HG03103 (cell line): ENCODE results near the gene JCHAIN.
"Not testable (repeated sequence)": the region's sequence is repeated elsewhere in the genome, so short reads cannot be mapped to it uniquely, and the experiment has no call there.

Experiments used
- ATAC-seq: cut with Tn5 transposase; IDR thresholded peaks from one replicate; pipeline ENCODE4 v1.9.1; 2021; ENCODE audit warnings: low read depth; ENCODE audit not compliant: unreplicated experiment

Gene JCHAIN

DNA sequence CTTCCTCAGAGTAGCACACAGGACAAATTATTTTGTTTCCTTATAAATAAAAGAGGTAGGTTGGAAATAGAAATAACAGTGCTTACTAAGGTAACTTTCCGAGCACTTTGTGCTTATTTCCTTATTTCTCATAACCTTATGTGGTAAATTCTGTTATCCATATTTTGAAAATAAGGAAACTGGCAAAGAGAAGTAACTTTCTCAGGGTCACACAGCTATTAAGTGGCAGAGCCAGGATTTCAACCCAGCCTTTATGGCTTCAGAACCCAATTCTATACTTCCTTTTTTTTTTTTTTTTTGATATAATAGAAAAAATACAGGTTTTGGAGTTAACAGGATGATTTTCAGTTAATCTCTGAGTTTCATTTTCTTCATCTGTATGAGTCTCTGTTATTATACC is 25.4 kb upstream of the JCHAIN start:
- no peak for ATAC-seq

DNA sequence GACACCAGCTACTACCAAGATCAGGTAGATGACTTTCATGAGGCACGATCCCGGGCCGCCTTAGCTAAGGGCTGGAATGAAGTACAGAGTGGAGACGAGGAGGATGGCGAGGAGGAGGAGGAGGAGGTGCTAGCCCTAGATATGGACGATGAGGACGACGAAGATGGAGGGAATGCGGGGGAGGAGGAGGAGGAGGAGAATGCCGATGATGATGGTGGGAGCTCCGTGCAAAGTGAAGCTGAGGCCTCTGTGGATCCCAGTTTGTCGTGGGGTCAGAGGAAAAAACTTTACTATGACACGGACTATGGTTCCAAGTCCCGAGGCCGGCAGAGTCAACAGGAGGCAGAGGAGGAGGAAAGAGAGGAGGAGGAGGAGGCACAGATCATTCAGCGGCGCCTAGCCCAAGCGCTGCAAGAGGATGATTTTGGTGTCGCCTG is 22.5 kb upstream of the JCHAIN start:
- ATAC-seq, result no peak

DNA sequence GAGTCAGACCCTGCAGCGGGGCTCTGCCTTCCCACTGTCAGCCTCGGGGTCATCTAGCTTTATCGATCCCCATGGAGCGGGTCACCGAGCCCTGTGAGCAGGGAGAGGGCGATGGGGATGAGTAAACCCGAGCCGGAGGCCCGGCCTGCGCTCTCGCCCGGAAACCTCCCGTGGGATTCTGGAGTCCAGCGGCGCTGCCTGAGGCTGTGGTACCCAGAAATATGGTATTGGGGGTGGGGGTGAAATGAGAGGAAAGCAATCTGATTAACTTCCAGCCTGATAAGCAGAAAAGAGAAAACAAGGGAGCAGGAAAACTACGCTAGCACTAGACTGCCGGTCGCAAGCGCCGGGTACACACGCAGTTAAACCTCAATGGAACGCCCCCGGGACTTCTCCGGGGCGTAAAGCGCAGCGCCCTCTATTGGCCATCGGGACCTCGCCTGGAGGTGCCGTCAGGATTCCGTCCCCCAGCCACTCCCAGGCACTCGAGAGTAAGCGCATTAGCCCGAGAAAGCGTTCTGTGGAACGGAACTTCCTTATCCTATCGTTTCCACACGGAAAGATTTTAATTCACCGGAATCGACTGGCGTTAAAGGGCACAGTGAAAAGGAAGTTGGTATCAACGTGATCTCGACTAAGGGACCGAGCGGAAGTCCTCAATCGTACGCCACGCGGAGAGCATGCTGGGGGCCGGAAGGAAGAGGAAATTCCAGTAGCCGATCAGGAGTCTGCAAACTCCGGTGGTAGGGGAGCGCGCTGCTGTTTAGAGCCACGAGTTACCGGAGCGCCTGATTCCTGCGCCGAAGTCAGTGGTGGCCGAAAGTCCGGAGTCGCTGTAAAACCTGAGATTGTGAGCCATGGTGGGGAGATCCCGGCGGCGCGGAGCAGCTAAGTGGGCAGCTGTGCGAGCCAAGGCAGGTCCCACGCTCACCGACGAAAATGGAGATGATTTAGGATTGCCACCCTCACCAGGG is 21.8 kb upstream of the JCHAIN start, which contains the start of gene UTP3:
Gene UTP3 (plus strand): TSS at position 712 of the 974 bp plus-strand sequence. CDS start 146 bp downstream, at position 858.
- peak; percentile 90 for ATAC-seq

DNA sequence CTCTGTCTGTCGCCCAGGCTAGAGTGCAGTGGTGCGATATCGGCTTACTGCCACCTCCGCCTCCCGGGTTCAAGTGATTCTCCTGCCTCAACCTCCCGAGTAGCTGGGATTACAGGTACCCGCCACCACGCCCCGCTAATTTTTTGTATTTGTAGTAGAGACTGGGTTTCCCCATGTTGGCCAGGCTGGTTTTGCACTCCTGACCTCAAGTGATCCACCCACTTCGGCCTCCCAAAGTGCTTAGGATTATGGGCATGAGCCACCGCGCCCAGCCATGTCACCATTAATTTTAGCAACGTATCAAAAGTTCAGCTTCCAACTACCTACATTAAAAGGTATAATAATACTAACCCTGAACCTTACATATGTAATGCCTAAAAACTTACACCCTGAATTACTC is 21.1 kb upstream of the JCHAIN start:
- no peak for ATAC-seq

DNA sequence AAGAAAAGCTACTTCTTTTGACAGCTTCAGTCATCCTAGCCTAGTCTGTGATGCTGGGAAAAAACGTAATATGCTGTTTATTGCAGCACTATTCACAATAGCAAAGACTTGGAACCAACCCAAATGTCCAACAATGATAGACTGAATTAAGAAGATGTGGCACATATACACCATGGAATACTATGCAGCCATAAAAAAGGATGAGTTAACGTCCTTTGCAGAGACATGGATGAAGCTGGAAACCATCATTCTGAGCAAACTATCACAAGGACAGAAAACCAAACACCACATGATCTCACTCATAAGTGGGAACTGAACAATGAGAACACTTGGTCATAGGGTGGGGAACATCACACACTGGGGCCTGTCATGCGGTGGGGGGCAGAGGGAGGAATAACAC is 15.8 kb upstream of the JCHAIN start:
- ATAC-seq, result not testable (repeated sequence)

DNA sequence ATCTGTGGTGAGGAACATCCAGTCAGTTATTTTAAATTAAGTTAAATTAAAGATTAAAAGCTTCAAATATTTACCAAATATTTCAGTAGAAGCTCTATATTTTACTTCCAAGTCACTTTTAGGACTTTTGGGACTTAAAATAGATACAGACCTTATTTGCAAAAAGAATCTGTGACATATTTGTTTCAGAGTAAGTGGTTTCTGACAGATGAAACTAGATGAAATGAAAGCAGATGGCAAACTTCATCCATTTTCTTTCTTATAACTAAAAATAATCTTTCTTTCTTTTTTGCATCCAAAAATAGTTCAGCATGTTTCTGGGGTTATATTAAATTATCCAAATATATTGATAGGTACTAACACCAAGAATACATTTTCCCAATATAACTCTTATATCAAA is 15.4 kb upstream of the JCHAIN start:
- no peak for ATAC-seq

DNA sequence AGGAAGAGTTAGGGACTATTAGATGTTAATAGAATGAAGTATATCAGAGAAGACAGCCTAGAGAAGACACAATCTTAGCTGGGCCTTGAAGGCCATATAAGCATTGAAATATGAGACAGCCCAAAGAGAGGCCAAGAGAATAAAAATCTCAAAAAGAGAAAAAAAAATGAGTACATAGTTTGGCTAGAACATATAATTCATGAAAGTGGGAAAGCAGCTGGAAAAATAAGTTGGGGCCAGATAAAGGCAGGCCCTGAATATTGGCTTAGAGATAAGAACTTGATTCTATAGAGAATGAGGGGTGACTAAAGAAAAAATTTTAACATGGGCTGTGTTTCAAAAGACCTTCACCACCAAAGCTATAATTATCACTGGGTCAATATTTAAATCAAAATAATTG is 14.6 kb upstream of the JCHAIN start:
- ATAC-seq, result no peak

DNA sequence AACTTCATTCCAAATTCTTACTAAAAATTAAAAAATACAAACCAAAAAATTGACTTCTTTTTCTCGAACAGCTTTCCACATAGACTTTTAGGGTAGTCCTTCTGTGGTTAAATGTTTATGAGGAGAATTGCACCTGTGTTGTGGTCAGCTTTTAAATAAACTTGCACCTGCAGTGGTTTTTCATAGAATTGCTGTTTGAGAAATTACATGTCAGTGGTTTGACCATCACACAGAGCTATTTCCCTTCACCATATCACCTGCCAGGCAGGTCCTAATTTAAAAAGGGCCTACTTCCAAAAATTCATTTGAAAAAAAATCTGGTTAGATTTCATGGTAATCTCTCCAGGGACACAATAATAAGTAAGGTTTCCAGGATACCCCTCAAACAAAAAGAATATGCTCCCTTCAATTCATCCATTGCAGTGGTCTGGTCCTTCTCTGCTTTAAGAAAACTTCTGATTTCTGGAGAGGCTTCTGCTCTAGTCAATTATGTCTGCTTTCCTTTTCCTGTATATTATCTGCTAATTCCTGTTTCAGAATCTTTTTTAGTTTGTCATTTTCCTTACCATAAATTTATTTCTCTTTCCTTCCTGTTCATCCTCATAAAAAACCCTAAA is 12.2 kb upstream of the JCHAIN start:
- ATAC-seq, result peak; percentile 77

DNA sequence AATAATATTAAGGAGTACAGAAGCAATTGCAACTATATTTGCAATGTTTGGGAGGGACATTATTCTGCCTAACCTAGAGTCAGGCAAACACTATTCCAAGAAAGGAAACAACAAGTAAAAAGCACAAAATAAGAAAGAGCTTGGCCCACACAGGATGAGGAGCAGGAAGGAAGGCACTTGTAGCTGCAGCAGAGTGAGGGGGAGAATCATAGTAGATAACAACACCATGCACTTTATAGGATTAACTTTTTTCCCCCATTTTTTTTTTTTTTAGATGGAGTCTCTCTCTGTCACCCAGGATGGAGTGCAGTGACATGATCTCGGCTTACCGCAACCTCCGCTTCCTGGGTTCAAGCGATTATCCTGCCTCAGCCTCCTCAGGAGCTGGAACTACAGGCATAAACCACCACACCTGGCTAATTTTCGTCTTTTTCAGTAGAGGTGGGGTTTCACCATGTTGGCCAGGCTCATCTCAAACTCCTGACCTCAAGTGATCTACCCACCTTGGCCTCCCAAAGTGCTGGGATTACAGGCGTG is 10.3 kb upstream of the JCHAIN start:
- ATAC-seq, result no peak

DNA sequence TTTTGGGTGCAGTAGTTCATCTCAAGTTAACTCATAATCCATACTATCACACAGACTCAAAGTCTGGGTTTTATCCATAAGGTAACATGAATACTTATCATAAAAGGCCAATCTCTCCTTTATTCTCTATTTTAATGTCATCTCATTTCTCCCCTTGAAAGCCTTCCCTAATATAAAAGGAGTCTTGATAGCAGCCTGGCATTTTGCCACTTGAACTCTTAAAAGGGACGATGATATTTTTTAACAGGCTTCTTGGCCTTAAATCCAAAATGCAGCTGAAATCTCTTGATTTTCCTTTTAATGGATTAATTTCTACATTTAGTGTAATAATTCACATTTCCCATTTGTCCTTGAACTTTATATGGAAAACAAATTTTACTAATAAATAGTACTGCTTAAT is 8.4 kb upstream of the JCHAIN start:
- no peak for ATAC-seq

DNA sequence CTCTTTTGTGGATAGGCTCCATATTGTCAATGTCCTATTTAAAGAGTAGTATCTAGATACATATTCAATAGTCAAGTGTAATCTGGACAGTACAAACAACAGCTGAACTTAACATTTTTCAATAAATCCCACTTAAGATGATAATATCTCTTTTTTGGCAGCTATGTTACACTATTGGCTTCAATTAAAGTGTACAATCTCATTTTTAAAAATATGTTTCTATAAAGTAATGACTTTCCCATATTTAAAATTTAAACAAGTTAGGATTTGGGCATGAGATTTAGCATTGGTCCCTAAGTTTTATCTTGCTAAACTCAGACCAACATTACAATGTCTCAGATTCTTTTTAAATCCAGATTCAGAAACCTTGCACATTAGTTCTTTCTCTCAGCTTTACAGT is 7.9 kb upstream of the JCHAIN start:
- ATAC-seq, result no peak

DNA sequence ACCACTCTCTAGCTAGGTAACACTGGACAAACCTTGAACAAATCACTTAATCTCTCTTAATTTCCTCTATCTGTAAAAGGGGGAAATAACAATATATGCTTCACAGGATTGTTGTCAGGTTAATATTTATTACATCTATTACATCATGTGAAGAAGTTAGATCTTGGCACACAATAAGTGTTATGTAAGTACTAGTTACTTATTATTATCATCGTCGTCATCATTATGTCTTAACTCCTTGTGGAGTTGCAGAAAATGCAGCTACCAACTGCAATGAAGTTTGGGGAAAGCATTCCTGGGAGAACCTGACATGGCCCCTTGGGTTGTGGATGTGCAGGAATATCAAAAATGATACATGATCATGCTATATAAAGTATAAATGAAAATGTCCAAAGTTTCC is 4.8 kb upstream of the JCHAIN start:
- no peak for ATAC-seq

DNA sequence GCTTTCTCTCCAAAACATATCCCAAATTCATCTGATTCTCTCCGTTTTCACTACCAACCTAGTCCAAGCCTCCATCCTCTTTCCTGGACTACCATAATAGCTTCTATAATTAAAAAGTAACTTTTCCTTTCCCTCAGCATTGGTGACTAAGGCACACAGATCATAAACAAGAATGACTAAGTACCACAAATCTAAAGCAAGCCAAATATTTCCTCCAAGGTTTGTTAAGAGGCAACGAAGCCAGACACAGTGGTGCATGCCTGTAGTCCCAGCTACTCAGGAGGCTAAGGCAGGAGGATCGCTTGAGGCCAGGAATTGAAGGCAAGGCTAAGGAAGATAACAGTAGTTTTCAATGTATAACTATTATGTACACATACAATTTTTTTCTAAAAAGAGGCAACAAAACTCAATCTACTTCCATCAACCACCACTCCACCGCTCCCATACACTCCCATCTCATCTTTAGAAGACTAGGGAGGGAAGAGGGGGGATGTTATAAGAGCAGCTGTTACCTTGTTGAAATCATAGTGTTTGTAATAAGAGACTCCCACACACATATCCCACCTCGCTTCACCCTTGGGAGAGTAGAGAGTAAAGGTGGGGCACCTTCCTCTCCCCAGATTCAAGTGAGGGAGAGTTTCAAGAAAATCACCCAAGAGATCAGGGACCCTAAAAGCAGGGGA is 4.2 kb upstream of the JCHAIN start:
- no peak for ATAC-seq

DNA sequence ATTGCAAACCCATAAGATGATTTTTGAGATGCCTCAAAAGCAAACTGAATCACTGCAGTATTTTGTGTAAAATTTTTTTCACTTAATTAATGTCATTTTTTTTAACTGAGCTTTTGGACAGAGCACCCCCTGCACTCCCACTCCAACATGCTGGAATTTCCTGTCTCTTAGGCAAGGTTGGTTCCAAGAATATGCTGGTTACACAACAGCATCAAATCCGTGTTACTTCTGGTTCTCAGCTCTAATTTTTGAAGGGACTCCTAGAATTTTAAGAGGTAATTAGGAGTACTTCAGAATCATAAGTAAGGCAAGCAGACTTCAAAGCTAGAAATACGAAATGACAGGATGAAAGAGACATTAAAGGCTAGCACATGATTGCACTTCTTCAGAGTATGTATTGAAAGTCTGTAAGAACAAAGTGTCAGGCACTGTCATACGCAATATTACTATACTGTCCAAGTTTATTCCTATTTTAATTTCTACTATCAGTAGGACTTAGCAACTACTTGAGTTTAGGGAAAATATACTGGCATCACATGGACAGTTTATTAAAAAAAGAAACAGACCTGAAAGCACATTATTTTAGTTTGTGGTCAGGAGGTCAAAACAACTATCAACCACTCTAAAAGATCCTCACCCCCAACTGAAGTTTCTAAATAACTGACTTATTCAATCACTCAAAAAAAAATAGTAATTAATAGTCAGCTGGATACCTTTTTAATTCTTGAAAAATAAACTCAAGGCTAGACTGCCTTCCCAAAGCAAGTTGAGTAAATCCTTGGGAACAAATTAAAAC is 1.6 kb upstream of the JCHAIN start:
- ATAC-seq, result no peak

DNA sequence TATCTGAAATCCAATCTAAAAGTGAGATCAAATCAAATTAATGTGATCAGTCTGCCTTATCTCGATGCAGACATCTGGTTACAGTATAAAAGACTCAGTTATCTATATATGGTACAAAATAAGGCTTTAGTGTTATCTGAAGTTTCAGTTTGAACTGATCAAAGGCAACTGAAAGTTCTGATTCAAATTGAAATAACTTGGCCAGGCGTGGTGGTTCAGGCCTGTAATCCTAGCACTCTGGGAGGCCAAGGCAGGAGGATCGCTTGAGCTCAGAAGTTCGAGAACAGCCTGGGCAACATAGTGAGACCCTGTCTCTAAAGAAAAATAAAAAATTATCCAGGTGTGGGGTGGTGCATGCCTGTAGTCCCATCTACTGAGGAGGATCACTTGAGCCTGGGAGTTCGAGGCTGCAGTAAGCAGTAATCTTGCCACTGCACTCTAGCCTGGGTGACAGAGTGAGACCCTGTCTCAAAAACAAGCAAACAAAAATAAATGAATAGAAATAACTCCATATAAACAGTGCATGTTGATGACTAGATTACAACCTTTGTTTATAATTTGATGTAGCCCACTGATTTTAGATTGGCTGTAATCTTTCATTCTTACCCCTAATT is 4.9 kb downstream of the JCHAIN start:
- peak; percentile 75 for ATAC-seq

DNA sequence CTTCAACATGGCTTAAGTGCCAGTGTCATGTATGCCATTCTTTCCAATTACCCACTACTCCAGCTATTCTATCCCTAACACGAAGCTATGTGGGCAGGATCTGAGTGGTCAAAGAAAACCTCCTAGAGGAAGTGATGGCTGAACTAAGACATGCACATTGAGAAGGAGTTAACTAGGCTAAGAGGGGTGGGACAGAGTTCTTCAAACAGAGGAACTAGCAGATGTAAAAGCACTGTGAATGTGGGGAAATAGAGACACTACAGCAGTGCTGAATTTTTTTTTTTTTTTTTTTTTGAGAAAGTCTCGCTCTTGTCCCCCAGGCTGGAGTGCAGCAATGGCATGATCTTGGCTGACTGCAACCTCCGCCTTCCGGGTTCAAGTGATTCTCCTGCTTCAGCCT is 6.2 kb downstream of the JCHAIN start:
- ATAC-seq, result no peak

DNA sequence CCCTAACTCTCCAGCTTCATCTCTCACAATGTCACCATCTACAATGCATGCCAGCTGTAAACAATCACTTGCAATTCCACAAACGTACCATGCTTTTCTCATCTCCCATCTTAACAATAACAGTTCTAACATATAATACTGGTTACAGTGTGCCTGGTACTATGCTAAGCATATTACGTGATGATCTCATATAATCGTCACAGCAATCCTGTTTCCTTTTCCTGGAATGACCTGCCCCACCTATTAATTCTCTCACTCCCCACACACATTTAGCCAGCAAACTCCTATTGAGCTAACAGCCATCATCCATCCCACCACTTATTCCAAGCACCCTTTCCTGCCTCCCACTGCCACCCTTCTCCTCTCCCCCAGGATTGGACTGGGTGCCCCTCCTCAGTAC is 7.9 kb downstream of the JCHAIN start:
- ATAC-seq, result no peak

DNA sequence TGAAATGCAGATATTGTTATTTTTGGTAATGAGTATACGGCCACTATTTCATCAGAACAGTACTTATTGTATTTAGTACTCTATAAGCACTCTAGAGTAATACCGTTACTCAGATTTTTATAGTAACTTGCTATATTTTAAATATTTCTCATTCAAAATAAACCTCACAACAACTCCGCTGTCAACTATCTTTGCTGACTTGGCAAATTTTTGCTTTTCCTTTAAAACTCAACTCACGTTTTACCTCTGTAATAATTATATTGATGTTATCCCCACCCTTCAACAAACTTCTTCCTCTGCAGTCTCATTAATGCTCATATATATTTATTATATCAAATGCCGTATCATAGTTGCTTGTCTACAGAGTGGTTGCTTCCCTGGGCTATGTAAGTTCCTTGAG is 9.0 kb downstream of the JCHAIN start:
- ATAC-seq, result no peak

DNA sequence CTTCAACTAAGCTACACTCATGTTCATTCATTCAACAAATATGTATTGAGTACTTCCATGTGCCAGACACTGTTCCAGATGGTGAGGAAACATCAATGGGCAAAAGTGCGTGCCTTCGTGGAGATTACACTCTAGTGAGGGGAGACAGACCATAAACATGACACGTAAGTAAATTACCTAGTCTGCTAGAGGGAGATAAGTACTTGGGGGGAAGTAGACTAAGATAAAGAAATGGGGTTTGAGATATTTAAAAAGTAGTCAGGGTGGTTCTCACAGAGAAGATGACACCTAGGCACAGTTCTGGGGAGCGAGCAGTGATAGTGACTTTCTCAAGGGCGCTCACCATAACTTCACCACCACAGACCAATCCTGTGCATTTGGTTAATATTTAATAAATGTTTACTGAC is 11.7 kb downstream of the JCHAIN start:
- no peak for ATAC-seq
